NOMO-1 treated with DMSO at 0.1 percent for 48 hours (cell line): ENCODE measurements around the gene CALY.
"Not testable (repeated sequence)": the region's sequence is repeated elsewhere in the genome, so short reads cannot be mapped to it uniquely, and the experiment has no call there.

Experiments
- DNase-seq: peaks from one replicate; lab custom pipeline; 2025; ENCODE audit not compliant: unreplicated experiment; lab: John Stamatoyannopoulos, UW

CALY gene

GRCh38 chr10:133336577-133337369, at the start of gene CALY:
Gene CALY, minus strand, starts transcription at chr10:133336896. Its CDS starts 7,907 bp downstream, at chr10:133328989.
- no peak for DNase-seq

DNA sequence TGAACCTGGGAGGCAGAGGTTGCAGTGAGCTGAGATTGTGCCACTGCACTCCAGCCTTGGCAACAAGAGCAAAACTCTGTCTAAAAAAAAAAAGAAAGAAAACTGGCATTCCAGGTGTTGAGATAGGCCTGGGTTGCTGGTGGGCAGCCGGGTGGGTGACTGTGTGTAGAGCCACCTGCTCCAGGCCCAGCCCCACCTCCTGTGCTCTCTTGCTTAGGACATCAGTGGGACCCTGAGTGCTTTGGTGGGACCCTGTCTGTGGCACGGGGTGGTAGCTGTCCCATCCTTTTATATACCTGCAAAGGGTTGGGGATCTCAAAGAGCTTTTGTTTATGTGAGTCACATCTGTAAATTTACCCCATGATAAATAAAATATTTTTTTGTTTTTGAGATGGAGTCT, 48.5 kb upstream of the CALY start:
- no peak for DNase-seq

DNA sequence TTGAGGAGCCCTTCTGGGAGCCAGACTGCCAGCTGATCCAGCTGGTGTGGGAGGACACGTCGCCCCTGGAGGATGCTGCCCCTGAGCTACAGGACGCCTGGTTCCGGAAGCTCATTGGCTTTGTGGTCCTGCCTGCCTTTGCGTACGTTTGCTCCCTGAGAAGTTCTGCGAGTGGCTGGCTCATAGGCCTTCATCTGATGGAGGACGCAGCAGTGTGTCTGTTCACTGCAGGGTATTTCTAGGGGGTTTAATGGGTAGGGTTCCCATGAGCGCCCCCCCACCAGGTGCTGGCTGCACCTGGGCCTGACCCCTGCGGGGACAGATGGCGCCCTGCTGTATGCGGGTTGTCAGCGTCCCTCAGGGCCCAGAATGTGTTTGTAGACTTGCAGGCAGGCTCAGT, 47.4 kb upstream of the CALY start:
- no peak for DNase-seq

- DNase-seq, result no peak
Observed at GRCh38 chr10:133383551-133383950, 46.9 kb upstream of the CALY start.

DNA sequence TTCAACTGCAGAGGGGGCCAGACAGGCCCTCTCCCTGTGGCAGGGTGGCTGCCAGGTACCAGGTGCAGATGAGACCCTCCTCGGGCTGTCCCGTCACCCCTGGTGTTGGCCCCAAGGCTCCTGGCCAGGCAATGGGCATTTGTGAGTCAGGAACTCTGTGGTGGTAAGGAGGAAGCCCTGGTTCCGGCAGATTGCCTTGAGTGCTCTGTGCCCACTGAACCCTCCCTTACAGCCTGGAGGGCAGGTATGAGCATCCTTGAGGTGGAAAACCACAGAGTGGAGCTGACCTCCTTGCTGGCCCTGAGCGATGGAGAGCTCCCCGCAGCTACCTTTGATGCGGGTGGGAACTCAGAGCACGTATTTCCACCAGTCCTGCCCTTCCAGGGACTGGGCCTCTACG, 44.3 kb upstream of the CALY start:
- no peak for DNase-seq

DNA sequence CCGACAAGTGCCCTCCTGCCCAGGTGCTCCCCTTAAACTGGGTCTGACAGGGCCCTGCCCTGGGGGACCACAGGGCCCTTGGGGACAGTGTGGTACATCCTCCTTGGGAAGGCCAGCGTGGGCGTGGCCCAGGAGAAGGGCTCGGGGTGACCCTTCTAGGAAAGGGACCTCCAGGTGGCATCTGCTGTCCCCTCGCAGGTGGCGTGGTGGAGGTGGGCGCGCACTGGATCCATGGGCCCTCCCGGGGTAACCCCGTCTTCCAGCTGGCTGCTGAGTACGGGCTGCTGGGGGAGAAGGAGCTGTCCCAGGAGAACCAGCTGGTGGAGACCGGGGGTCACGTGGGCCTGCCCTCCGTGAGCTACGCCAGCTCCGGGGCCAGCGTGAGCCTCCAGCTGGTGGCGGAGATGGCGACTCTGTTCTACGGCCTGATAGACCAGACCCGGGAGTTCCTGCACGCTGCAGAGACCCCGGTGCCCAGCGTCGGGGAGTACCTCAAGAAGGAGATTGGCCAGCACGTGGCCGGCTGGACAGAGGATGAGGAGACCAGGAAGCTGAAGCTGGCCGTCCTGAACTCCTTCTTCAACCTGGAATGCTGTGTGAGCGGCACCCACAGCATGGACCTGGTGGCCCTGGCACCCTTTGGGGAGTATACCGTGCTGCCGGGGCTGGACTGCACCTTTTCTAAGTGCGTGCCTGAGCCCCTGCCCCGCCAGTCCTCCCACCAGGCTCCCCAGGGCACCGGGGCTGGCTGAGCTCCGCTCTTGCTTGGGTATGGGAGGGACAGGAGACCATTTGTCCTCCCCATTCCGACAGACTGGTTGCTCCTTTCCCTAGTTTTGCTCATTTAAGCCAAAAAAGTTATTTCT, 43.3 kb upstream of the CALY start:
- no peak for DNase-seq

- peak; percentile 12 for DNase-seq
Observed at GRCh38 chr10:133379152-133379800, 42.6 kb upstream of the CALY start, which contains the start of gene PAOX. Gene PAOX, plus strand, starts transcription at chr10:133379262. Its CDS starts 55 bp downstream, at chr10:133379317.

DNA sequence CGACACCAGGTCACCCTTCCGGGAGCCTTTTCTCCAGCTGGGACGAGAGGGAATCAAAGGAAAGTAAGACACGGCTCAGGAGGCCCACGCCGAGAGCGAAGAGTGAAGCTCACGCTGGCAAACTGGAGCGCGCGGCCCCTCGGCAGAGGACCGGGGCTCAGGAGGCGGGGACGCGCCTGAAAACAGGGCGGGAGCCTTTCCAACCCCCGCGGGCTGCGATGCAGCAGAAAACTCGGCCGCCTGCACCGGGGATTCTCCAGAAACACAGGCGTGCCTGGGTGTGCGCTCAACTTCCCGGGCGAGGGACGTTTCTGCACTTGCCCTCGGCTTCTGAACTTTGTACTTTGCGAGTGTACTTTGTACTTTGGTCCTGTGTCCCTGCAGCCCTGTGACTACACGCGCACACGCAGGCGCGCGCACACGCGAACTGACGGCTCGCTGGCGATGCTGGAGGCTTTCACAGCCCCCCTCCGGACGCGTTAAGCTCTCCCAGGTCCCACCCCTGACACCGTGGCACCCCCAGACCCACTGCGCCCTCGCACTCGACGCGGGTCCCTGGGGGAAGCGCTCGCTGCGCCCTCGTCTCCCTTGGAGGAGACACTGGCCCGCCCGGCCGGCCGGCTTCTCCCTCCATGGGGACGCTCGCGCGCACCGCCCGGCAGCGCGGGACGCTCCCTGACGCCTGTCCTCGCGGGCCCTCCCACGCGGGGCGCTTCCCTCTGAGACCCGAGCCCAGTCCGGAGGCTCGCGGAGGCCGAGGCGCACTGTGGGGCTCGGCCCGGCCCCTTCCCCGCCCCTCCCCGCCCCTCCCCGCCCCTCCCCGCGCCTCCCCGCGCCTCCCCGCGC, 41.8 kb upstream of the CALY start:
- DNase-seq, result peak; percentile 54

DNA sequence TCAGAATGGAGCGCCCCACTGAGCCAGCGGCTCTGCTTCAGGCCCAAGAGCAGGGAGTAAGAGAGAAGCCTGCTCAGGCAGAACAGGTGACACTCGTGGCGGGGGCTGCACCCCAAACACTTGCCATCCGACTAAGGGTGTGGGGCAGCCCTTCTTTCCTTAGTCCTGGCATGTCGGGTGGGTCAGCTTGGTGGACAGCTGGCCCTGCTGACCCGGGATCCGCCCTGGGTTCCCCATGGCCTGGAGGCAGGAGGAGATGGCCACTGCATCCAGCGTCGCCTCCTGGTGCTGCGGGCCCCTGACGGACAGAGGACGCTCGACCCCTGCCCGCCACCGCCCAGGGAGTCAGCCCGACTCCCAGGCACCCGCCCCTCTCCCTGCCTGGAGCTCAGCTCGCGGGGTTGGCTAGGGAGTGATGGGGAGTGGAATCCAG, 41.1 kb upstream of the CALY start:
- no peak for DNase-seq

- DNase-seq, result no peak
Observed at GRCh38 chr10:133377025-133377817, 40.5 kb upstream of the CALY start.

GRCh38 chr10:133376183-133376582, 39.5 kb upstream of the CALY start:
- DNase-seq, result not testable (repeated sequence)

DNA sequence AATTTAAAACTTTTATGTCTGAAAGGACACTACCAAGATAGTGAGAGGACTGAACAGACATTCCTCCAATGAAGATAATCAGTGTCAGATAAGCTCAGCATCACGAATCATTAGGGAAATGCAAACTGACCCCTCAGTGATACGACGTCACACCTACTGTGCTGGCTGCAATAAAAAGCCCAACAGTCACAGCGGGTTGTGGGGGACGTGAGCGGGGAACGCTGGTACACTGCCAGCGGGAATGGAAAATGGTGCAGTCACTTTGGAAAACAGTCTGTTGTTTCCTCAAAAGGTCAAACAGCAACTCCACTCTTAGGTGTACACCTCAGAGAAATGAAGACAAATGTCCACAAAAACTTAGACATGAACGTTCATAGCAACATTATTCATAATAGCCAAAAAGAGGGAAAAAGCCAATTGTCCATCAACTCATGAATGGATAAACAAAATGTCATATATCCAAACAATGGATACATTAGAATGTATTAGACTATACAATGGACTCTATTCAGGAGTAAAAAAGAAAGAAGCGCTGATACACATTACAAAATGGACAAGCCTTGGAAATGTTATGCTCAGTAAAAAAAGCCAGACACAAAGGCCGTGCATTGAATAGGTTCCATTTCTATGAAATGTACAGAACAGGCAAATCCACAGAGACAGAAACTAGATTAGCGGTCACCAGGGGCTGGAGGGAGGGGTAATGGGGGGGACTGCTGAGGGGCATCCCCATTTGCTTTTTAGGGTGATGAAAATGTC, 38.8 kb upstream of the CALY start:
- no peak for DNase-seq

GRCh38 chr10:133373174-133374090, 36.7 kb upstream of the CALY start, which contains the start of gene ECHS1:
Gene ECHS1, minus strand, starts transcription at chr10:133373354. Its CDS starts 21 bp downstream, at chr10:133373333.
- DNase-seq, result peak; percentile 86

GRCh38 chr10:133372507-133372906, 35.8 kb upstream of the CALY start:
- no peak for DNase-seq

DNA sequence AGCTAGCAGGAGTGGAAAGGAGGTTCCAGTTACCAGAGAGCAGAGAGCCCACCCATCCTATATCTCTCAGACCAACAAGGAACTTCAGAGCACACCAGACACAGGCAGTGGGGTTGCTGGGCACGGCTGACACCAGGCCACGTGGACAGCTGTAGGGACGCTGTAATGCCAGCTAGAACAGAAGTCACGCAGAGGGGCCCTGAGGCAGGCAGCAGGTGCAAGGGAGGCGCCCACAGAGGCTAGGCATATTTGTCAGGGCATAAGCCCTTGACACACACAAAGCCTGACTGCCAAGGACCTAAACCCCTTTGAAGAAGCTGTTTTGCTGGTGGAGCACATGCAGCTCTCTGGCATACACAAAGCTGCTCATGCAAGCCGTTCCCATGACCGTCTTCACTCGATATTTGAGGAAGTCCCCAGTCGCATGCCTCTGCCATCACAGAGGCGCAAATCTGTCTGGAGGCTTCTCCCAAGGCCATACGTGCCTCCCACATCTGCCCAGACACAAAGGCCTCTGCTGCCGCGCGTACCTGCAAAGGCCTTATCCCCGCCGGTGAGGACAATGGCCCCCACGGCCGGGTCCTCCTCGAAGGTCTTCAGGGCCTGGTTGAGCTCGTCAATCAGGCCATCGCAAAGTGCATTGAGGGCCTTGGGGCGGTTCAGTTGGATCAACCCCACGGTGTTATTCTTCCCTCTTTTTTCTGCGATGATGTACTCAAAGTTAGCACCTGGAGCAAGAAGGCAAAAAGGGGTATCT, 33.5 kb upstream of the CALY start:
- no peak for DNase-seq

DNA sequence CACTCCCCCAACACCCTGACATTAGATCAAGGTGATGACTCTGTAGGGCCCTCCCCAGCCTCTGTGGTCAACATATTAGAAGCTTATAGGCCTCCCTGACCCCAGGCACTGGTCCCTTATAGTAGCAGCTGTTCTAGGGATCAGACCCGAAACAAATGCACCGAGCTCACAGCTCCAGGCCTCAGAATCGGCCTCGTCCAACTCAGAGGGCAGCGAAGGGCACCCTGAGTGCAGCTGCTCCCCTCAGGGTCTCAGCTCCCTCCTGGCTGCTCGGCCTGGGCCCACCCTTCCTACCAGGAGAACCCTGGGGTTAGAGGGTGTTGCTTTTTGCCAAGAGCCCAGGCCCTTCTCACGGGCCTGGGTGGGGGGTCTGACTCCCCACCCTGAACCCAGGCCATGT, 31.5 kb upstream of the CALY start:
- DNase-seq, result no peak

- not testable (repeated sequence) for DNase-seq
Observed at GRCh38 chr10:133367461-133367860, 30.8 kb upstream of the CALY start.
